ENCODE measurements around the gene DGKD. TPM values are rescaled to one million over a fixed set of nuclear protein-coding genes. Genes with fewer than 3 reads are reported as not detected.

Gene DGKD
- total and polyA plus RNA-seq, 9 of the 15 experiments (the other 6 are each of a cell fraction or from before 2014, with no cell fraction given) = 0.52 to 29.5 (median 10.6) TPM

GRCh38 chr2:233414273-233414654, 60.0 kb downstream of the DGKD start (continued):
- no peak for TF ChIP-seq NFE2L1 (tag; IDR thresholded peaks at IDR 0.05; ENCODE audit: borderline replicate concordance, low read depth)
- TF ChIP-seq ZNF263 (CRISPR knock-in tag; IDR thresholded peaks at IDR 0.05; ENCODE audit: borderline replicate concordance) = no peak
- TF ChIP-seq GTF2A2 (tag; IDR thresholded peaks at IDR 0.05) = no peak
- TF ChIP-seq HDGF (IDR thresholded peaks at IDR 0.05) = no peak
- TF ChIP-seq ETS2 (tag; IDR thresholded peaks at IDR 0.05; ENCODE audit: borderline replicate concordance, poor library complexity, severe bottlenecking) = no peak
- TF ChIP-seq KHSRP (IDR thresholded peaks at IDR 0.05) = no peak
- no peak for TF ChIP-seq ETV5 (CRISPR knock-in tag; IDR thresholded peaks at IDR 0.05; ENCODE audit: low read depth)

GRCh38 chr2:233414777-233415570, 60.7 kb downstream of the DGKD start:
- Histone ChIP-seq H2AFZ (ENCODE audit: low read depth, low read length) (no peak overlapping the region), H3K9me3 (replicated peaks; ENCODE audit: control insufficient read depth, insufficient read depth, low read depth, low read length) (peaks cover 2% of the 10 kb centered on the region; the same call in 1 of the 2 replicates), H3K79me2 (ENCODE audit: control insufficient read depth, insufficient read depth, low read length) (peaks cover 4% of the 10 kb centered on the region; the same call in 1 of the 3 replicates), H3K36me3 (ENCODE audit: control insufficient read depth, insufficient read depth, low read length) (0 out of 3 replicates have a peak, but pooled peaks cover 2% of the 10 kb centered on the region), H3K27me3 (ENCODE audit: control insufficient read depth in 2 of 2, insufficient read depth in 2 of 2, low read length in 2 of 2) (no peaks in the 10 kb centered on the region), H3K4me3 (no peak overlapping the region), H3K27ac (ENCODE audit: extremely low read depth, low read depth, low read length) (no peak overlapping the region), H4K20me1 (replicated peaks; ENCODE audit: control insufficient read depth, insufficient read depth, low read length) (no peaks in the 10 kb centered on the region), H3K4me1 (replicated peaks in 1 of 2; ENCODE audit: control insufficient read depth in 2 of 2, insufficient read depth in 2 of 2, low read length in 2 of 2) (peaks cover 6 to 7% of the 10 kb centered on the region in 2 experiments; a peak in 3 of 5 replicates), H3K4me2 (ENCODE audit: insufficient read depth, low read length) (no peak overlapping the region), H3K9me1 (ENCODE audit: control insufficient read depth, insufficient read depth, low read length) (no peaks in the 10 kb centered on the region), H3K9ac (ENCODE audit: insufficient read depth in 1 of 2, low read depth in 2 of 2, low read length in 2 of 2) (no peak overlapping the region; a peak in 1 of 4 replicates)
- POLR2A ChIA-PET = no interaction called here
- FAIRE-seq (no peak), ATAC-seq (no peak), DNase-seq (ENCODE audit: extremely low read depth in 1 of 4, low spot score in 3 of 4) (no peak)
- no TSS peak for BruUV-seq (replicated peaks)
- intact Hi-C loops (cut with micrococcal nuclease) (no loop called here), in situ Hi-C loops (cut with MboI) (no loop called here)
- WGBS (ENCODE audit: insufficient coverage, low coverage, missing lambda C conversion rate) = 69% methylated on average over 4 of the region's 5 CpGs
- TF ChIP-seq AFF4 (CRISPR knock-in tag; IDR thresholded peaks at IDR 0.05) (no peak), USF1 (CRISPR knock-in tag; IDR thresholded peaks at IDR 0.05) (no peak), USF2 (CRISPR knock-in tag; IDR thresholded peaks at IDR 0.05) (no peak), GTF2E2 (tag; IDR thresholded peaks at IDR 0.05) (no peak), CHD4 (IDR thresholded peaks at IDR 0.05; ENCODE audit: insufficient read depth, insufficient replicate concordance, low read depth, low read length, poor library complexity, severe bottlenecking) (no peak), ZNF41 (CRISPR knock-in tag; conservative IDR thresholded peaks at IDR 0.05) (no peak)
- CTCF ChIA-PET (ENCODE audit: low intra/inter-chr PET ratio) = no interaction called here
